Activated T-helper 1 cell treated with Interleukin-2 at 50 U/mL for 16 hours (primary cell): ENCODE results near the gene GPD2.
"Not testable (repeated sequence)": the region's sequence is repeated elsewhere in the genome, so short reads cannot be mapped to it uniquely, and the experiment has no call there.

Experiments
- DNase-seq: peaks from one replicate; pipeline ENCODE4 v3.0.0-alpha.2; 2020; ENCODE audit warnings: low read depth

The GPD2 gene

DNA sequence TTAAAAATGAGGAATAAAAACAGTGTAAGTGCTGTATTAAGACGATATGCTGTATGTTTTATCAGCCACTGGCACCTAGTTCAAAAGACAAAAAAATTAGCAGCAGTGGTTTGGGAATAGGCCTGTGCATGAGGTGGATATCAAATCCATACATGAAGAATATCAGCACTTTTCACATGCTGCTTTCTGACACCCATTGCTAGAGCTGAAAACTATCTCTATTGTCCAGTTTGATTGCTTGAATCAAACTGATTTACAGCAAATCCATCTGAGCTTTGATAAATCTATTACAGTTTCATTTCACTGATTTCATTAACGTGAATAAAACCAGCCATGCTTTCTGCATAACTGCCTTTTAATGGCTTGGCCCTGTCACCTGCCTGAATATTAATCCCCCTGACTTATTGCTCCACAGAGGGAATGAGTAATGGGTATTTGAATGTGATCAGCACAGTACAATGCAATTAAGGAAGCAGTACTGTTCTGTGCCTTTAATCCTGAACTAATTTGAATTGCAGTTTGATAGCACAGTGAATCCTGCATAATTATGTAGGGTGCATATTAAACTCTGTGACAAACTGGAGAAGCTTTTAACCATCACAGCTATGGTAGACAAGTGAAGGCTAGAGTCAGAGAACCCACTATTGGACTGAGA, 154.0 kb downstream of the GPD2 start:
- no peak for DNase-seq

DNA sequence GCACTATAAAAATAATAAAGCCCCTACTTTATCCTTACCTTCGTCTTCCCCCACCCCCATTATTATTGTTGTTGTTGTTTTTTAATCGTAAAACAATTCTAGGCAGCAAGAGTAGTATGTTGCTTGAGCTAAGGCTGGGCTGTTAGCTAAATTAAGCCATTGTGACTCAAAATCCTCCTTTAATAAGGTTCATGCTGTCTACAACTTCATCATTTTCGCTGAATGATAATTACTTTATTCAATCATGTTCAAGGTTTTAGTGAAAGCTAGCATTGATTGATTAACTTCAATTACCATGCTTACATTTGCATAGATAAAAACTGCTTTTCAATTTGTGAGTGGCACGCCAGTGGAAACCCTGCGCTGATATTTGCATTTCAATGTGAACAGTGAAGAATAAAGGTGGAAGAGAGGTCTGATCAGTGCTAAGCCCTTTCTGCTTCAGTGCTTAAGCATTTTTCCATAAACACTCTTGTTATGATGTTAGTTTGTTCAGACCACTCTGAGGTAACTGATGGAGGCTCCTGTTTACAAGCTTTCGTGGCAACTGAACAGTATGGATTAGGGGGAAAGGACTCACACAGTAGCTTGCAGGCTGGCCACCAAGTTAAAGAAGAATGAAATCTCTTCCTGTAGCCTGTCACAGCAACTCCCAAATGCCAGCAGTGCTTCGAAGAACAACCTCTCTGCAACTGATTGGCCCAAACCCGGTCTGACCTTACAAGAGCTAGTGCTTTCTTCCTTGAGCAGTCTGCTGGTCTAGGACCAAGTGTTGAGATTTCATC, 156.8 kb downstream of the GPD2 start:
- DNase-seq: no peak

DNA sequence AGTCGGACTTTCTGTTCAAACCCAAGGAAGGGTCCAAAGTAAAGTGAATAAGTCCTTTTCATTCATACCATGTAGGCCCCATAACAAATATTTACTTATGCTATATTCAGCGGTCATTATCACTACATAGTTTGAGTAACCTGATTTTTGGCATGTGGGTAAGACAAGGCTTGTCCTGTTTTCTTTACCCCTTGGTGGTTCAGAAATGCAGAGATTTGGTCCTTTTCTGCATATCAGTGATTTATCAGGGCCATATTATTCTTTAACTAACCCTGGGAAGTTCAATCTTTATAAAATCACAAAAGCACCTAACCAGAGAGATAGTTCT, 157.4 kb downstream of the GPD2 start:
- no peak for DNase-seq

DNA sequence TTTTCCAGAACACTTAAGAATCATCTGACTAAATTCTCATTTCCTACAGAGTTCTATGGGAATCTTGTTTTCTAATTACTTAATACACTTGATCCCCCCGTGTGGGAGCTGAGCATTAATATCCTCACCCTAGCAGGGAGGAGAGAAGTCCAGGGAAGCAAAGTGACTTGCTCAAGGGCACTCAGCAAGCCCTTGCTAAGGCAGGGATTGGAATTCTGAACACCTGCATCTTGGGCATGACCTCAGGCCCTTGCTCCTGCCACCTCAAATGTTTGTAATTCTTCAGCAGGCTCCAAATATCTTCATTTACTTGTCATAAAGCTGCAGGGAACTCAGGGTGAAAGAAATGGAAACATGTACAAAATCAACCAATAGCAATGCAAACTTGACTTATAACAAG, 162.4 kb downstream of the GPD2 start:
- DNase-seq: no peak

DNA sequence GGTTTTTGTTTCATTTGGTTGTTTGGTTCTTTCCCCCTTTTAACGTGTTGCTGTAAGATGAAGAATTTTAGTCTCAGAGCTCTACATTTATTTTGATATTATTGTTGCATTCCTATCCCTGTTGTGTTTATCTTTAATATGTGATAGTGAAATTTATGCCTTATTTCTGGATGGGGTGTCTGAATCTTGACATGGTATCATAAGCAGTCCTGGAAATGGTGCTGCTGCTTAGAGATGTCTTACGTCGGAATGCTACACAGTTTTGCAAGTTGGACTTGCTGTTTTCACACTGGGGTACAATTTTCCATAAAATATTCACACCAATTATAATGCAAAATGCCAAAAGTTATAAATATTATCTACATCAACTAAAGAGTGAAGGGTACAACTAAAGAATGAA, 164.0 kb downstream of the GPD2 start:
- DNase-seq: no peak

DNA sequence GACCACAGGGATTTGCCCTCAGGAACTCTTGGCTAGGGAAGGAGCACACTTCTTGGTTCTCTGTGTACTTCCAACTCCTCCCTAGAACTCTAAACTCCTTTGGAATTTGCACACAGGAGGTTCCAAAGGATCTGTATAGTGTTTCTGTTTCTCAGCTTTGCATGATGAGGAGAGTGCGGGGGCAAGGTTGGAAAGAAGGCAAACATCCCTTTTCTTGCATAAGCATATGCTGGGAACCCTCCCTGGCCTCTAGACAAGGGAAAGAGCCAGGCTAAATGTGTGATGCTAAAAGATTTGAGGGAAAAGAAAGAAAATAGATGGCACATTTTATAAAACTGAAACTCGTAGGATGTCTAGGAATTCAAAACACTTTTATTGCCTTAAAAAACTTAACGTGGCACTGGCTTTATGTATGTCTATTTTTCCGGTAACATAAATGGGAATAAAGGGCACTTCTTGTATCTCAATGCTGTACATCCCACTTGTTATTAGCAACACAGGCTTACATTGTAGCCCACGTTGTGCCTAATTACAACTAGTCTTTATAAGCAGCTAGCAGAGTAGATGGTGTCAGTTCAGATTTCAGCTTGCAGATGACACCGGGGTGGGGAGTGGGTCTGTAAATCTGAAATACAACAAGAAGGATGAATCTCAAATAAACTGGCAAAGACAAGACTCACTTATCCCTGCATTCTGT, 165.8 kb downstream of the GPD2 start:
- no peak for DNase-seq

DNA sequence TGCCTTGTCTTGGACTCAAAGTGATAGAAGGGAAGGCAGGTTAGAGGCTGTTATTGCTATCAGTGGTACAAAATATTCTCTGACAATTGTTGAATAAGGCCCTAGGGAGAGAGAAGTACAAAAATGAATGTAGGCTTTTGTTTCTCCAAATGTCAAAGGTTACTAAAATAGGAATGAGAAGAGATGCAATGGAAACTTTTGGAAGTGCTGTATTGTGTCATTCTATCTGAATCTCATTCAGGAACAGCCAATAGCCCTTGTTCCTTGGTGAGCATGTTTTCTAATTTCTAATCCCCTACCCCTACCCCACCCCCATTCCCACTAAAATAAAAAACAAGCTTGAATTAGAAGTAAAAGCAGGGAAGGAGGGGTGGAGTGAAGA, 166.4 kb downstream of the GPD2 start:
- DNase-seq: no peak

DNA sequence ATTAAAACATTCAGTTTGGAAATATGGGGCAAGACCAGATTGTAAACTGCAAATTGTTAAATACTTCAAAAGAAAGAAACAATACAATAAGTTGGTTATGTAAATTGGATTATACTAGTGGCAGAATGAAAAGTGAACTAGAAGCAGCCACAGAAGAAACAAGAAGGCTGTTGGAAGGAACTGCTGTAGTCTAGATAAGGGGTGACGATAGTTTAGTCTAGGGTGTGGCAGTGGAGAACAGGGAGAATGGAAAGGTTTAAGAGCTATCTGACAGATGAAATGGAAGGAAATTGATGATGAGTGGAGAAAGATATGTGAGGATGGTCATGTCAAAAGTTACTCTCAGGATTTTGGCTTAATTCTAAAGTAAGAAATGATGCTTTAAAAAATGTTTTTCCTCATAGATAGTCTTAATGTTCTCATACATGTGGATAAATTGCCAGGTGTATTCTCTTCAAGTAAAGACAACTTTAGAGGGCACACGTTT, 179.7 kb downstream of the GPD2 start:
- no peak for DNase-seq

DNA sequence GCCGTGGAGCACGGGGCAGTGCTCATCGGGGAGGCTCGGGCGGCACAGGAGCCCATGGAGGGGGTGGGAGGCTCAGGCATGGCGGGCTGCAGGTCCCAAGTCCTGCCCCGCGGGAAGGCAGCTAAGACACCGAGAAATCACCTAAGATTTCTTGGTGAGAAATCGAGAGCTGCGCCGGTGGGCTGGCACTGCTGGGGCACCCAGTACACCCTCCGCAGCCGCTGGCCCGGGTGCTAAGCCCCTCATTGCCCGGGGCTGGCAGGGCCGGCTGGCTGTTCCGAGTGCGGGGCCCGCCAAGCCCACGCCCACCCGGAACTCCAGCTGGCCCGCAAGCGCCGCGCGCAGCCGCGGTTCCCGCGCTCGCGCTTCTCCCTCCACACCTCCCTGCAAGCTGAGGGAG, 181.9 kb downstream of the GPD2 start:
- not testable (repeated sequence) for DNase-seq

DNA sequence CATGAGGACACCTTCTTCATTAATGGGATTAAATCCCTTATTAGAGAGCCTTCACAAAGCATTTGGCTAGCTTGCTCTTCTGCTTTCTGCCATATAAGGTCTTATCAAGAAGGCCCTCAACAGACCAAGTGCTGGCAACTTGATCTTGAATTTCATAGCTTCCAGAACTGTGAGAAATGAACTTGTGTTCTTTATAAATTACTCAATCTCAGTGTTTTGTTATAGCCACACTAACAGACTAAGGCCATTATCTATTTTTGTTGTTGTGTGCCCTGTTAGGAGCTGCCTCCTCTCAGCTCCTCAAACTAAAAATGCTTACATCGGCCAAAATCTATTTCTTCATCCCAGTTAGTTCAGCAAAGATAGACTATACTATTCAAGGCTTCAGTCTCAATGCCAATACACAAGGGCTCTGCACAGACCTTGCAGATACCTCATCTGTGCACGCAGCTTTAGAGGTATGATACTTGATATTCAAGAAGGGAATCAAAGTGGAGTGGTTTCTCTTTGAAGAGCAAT, 182.9 kb downstream of the GPD2 start:
- no peak for DNase-seq

DNA sequence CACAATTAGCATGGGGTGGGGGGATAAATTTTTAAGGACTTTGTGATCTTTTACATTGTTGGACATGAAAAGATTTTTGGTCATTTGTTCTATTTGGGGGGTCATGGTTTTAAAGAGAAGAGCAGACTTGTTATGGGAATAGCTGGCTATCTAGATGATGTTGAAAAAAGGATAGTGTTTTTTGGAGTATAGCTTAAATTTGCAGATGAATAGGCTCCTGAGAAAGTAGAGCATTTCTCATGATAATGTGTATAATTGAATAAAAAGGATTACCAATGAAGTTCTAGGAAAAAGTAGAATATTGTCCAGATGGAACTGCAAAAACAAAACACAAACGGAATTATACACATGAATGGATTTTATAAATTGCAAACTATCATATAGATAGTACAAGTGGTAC, 186.3 kb downstream of the GPD2 start:
- DNase-seq: no peak

DNA sequence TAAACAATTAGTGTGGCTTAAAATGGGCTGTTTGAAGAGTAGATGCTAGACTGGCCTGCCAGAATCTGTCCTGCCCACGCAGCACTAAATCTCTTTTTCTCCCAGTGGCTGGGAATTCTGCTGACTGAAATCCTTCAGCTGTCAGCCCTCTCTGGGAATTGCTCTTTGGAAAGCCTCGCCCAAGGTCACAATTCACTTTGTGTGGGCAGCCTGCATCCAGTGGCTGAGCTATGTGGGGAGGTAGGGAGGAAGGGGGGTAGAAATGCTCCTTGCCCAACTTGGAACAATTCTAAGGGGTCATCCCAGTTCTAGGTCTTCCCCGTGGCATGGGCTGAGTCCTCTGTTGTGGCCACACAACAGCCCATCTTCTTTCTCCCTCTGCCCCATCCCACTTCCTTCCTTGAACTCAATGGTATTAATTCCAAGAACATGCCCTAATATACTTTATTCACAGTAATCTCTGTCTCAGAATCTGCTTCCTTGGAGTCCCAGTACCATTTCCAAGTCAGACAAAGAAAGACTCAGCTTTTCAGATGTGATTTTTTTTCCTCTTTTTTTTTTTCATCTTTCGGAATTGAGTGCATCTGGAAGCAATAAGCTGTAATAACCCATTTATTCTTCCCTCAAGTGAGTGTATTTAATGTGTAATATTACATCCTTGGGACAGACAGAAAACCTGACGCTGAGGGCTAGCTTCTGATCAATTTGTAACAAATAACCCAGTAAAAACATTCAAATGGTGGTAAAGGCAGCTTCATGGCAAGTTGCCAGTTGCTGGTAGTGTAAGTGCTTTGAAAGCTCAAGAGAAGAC, 189.4 kb downstream of the GPD2 start:
- no peak for DNase-seq

DNA sequence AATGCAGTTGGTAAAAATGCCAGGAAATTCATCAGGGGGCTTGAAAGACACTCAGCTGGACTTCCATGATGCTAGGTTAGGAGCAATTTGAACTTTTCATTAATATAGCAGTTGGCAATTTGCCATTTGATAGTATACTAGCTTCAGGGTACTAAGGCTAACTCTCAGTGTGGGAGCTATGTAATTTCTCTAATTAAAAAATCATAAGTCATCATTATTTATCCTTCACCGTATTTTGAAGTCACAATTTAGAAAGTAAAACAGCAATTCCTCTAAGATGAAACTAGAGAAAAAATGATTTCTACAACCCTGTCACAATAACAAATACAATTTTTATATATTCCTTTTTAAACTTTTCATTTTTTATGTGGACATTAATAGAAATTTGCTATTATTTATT, 190.8 kb downstream of the GPD2 start:
- DNase-seq: no peak

DNA sequence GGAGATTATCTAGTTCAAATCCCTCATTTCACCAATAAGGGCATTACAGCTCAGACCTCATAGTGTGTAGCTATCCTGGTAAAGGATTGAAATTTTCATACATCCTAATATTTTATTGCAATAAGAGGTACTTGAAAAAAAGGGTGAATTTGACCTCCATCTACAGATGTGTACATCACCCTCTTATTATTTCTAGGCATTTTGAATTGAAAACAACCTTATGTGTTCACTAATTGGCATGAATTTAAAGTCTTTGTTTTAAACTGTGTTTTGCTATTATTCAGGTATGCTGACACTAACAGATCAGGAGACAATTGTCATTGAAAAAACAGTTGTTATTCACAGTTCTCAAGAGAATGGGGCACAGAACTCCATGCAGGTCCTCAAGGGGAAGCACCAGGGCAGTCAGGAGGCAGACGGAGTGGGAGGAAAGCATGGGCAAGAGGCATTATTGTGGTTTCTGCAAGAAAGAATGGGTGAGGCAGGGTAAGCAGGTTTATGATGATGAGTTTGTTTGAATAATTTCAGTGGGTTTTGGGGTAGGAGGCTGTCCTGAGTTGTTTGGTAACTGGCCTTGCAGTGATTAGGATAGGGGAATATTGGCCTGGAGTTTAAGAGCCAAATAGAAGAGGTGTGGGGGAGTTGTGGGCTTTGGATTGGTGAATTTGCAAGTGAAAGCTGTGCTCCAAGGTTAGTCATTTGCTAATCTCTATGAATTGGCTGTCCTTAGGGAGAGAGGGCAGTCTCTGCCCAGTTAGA, 194.6 kb downstream of the GPD2 start:
- no peak for DNase-seq

DNA sequence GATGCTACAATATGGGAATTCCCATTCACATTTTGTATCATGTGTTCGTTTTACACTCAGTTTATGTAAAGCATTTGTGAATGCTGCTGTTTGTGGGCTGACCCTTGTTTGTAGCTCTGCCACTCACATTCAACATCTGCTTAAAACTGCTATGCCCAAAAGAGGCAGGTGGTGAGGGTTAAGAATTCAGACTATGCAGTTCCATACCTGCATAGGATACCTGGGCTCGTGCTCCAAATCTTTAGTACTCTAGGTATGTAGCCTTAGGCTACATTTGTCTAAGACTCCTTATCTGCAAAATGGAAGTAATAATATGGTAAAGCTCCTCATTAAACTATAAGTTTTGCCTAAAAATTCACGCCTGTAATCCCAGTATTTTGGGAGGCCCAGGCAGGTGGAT, 199.5 kb downstream of the GPD2 start:
- DNase-seq: no peak
